GM15510 (cell line): ENCODE data around the gene CIDEC.

Experiments
- POLR2A ChIP-seq: IDR thresholded peaks from 3 replicates; pipeline ENCODE4 v1.6.1; 2011; ENCODE audit warnings: borderline replicate concordance; ENCODE audit not compliant: insufficient read length; ENCODE audit errors: extremely low read depth

CIDEC gene, protein sequence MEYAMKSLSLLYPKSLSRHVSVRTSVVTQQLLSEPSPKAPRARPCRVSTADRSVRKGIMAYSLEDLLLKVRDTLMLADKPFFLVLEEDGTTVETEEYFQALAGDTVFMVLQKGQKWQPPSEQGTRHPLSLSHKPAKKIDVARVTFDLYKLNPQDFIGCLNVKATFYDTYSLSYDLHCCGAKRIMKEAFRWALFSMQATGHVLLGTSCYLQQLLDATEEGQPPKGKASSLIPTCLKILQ

DNA sequence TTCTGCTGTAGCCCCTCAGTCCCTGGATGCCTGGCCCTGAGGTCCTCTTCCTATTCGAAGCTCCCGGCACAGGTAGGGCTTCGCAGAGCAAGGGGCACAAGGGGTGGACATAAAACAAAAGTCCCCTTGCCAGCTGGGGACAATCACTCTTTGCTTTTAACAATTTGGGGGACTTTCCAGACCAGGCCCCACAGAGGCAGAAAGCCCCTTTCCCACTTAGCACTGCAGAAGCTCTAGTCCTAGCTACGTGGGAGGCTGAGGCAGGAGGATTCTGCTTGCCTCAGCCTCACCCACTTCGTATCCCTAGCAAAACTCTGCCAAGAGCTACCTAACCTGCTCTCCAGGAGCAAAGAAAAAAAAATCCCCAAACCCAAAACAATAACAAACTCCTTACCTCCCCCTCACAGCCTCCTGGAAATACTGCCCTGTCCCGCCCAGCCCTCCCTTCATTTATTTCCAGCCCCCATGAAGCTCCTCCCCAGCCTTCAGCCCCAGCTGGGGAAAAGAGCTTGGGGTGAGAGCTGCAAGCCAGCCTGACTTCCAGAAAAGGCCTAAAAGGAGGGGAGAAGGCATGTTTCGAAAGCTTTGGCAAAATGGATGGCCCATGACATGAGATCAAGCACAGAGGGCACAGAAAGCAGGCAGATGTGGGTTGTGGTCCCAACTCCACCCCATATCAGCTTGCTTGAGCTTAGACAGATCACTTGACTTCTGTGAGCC is at the start of gene CIDEC:
Gene CIDEC (minus strand): TSS at position 424 of the 720 bp plus-strand sequence. CDS start 1,767 bp downstream, outside the sequence.
- no peak for TF ChIP-seq POLR2A

GRCh38 chr3:9928158-9928557 is 48.1 kb upstream of the CIDEC start:
- no peak for TF ChIP-seq POLR2A

DNA sequence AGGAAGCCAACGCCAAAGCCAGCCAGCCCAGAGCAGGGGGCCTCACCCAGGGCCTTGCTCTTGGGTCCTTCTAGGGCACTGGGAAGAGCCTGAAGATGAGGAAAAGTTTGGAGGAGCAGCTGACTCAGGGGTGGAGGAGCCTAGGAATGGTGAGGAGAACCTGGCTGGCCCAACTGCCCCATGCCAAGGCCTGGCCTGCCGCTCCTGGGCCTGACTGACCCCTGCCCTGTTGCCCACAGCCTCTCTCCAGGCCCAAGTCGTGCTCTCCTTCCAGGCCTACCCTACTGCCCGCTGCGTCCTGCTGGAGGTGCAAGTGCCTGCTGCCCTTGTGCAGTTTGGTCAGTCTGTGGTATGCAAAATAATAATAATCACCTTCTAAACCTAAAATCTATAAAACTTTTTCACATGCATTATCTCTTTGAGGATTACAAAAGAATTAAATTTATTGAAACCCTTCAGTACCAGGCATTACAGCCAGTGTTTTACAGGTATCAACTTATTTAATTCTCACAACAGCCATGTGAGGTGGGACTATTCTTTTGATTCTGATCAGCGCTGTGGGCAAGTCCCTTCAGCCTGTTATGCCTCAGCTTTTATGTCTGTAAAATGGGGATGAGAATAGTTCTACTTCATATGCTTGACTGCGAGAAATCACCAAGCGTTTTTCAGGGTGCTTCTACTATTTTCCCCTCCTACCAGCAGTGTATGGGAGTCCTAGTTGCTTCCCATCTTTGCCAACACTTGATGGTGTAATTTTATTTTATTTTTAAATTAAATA is 38.4 kb upstream of the CIDEC start:
- TF ChIP-seq POLR2A, result no peak

DNA sequence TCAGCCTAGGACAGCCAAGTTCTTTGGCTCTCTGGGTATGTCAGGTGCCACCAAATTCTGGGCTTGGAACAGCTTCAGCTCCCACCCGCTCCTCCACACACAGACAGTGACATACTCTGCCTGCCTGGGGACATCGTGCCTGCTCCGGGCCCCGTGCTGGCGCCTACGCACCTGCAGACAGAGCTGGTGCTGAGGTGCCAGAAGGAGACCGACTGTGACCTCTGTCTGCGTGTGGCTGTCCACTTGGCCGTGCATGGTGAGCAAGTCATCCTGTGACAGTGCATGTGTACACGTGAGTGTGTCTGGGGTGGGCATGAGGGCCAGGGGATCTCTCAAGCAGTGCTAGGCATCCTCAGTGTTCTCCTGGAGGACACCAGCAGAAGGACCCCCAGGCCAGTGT is 37.8 kb upstream of the CIDEC start:
- no peak for TF ChIP-seq POLR2A

DNA sequence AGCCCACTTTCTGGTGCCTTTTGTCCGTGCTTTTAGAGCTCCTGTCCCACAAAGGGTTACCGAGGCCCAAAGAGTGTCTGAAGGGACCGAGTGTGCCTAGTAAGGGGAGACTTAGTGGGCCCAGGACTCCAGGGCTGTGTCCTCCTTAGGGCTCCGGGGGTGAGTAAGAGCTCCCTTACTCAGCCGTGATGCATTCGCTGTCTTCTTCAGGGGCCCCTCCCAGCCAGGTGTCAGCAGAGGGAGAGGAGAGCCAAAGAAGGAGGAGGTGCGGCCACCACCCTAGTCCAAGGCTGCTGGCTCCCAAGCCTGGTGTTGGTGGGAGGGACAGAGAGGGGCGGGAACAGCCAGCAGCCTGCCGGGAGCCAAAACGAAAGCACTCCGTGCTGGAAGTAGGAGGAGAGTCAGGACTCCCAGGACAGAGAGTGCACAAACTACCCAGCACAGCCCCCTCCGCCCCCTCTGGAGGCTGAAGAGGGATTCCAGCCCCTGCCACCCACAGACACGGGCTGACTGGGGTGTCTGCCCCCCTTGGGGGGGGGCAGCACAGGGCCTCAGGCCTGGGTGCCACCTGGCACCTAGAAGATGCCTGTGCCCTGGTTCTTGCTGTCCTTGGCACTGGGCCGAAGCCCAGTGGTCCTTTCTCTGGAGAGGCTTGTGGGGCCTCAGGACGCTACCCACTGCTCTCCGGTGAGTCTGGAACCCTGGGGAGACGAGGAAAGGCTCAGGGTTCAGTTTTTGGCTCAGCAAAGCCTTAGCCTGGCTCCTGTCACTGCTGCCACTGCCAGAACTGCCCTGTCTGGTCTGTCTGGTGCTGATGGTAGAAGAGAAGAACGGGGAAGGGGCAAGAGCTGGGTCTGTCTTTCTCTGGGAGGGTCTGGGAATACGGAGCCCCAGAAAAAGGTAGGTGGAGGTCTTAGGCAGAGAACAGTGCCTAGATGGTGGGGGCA is 37.0 kb upstream of the CIDEC start, which contains the start of gene IL17RC:
Gene IL17RC (plus strand): TSS at position 365 of the 947 bp plus-strand sequence. CDS start 218 bp downstream, at position 583.
- TF ChIP-seq POLR2A, result no peak

DNA sequence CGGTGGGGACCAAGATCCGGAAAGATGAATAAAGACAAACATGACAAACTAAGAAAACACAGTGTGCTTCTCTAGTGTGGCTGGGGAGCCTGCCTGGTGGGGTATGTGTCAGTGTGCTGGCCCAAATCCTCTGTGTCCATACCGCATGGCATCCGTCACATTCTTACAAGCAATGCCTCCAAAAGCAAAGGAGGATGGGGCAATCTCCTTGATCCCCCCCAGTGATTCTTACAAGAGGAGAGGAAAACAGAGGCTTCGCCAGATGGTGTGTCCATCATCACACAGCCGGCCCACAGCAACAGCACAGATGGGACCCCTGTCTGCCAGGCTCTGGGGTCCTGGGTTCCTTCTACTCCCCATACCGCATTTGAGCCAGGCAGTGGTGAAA is 36.3 kb upstream of the CIDEC start:
- no peak for TF ChIP-seq POLR2A

- TF ChIP-seq POLR2A, result no peak
These were observed 35.4 kb upstream of the CIDEC start for GRCh38 chr3:9915254-9916141.

- no peak for TF ChIP-seq POLR2A
These were observed 34.7 kb upstream of the CIDEC start for GRCh38 chr3:9914559-9915253.

GRCh38 chr3:9914011-9914410 is 34.0 kb upstream of the CIDEC start:
- TF ChIP-seq POLR2A, result no peak

DNA sequence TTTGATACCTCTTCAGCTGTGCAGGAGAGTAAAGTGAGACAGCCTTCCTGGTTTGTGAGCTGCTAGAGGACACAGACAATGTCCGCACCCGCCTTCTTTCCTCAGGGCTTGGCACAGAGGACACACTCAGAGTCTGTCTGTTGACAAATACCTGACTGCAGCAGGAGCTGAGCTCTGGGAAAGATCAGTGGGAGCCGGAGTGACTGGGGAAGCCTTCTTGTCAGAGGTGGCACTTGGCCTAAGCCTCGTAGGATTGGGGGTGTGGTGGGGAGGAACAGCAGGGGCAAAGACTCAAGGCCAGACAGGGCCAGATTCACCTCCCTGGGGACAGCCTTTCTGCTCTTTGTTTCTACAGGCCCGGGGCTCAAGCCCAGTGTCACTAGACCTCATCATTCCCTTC is 33.5 kb upstream of the CIDEC start:
- no peak for TF ChIP-seq POLR2A

DNA sequence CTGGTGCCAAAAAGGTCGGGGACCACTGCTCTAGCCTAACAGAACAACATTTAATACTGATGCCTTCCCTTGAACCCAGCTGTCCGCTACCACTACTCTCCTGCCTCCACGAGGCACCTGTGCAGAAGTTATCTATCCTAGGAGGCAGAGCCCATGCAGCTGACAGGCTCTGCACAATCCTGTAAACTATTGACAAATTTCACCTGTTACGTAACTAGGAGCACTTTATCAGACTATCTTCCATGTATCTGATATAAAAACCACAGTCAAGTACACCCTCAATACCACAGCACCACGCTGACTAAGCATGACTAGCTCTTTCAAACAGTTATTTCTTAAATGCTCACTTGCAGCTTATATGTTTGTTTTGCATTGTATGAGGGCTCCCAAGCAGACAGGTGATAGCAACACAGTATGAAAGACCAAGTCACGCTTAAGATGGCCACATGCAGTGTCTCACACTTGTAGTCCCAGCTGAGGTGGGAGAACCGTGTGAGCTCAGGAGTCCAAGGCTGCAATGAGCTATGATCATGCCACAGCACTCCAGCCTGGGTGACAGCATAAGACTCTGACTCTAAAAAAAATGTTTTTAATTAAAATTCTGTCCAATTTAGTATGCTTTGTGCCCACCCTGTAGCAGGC is 32.4 kb upstream of the CIDEC start:
- no peak for TF ChIP-seq POLR2A

- no peak for TF ChIP-seq POLR2A
These were observed 31.8 kb upstream of the CIDEC start for GRCh38 chr3:9911863-9912262.
